GM12878 (cell line): ENCODE results near the gene ATP5ME. TPM values are rescaled to one million over a fixed set of nuclear protein-coding genes. Genes with fewer than 3 reads are reported as not detected.

Source experiments
- ATAC-seq: fragments of 200-7000 bp; cut with Tn5 transposase; 3 replicates; pipeline ENCODE4 v1.9.1; 2020; ENCODE audit warnings: mild to moderate bottlenecking, moderate library complexity
- BruUV-seq: library from RNA; stranded (reverse); fragments of 400-500 nt; replicated peaks from 2 replicates; lab custom pipeline; 2021; lab: Mats Ljungman, UMichigan
- CTCF ChIA-PET: fragments of 300-600 bp; sonication (Branson Sonifier 250); formaldehyde crosslinking; extraction: SDS; loops from one replicate; lab custom pipeline; 2021; ENCODE audit warnings: inconsistent platforms; lab: Yijun Ruan, JAX
- POLR2A ChIA-PET: fragments of 350-600 bp; formaldehyde crosslinking; extraction: SDS; loops from one replicate; lab custom pipeline; 2021; ENCODE audit warnings: inconsistent platforms; lab: Charles Lee
- RAD21 ChIA-PET: fragments of 300-600 bp; sonication (Branson Sonifier 250); formaldehyde crosslinking; loops from one replicate; lab custom pipeline; 2023; ENCODE audit warnings: antibody characterized with exemption; ENCODE audit not compliant: unreplicated experiment; lab: Charles Lee
- SMC1A ChIA-PET: fragments of 300-600 bp; sonication (Branson Sonifier 250); formaldehyde crosslinking; loops from one replicate; lab custom pipeline; 2023; ENCODE audit not compliant: unreplicated experiment, uncharacterized antibody; lab: Charles Lee
- DNase-seq: peaks from one replicate; pipeline ENCODE4 v3.0.0-alpha.2; 2011; ENCODE audit warnings: low read depth, low spot score
- FAIRE-seq: peaks from 3 replicates; lab custom pipeline; 2011; peaks lifted over from hg19 to GRCh38; lab: Jason Lieb, UNC
- H2AFZ ChIP-seq: 2 replicates; pipeline ENCODE4 v1.6.0; 2011; ENCODE audit warnings: low read depth, low read length, control low read depth; ENCODE audit not compliant: control insufficient read depth
- H3K27ac ChIP-seq: 2 replicates; pipeline ENCODE4 v1.5.1; 2011; ENCODE audit warnings: control low read depth; ENCODE audit not compliant: control insufficient read depth, insufficient read depth
- H3K27me3 ChIP-seq, 2 experiments: replicated peaks in 1 of 2; 2 replicates each; pipeline versions ENCODE4 v1.6.0 to v1.6.1; 2011; ENCODE audit warnings: low read length in 1 of 2; ENCODE audit not compliant: control insufficient read depth in 2 of 2, insufficient read depth in 2 of 2
- H3K36me3 ChIP-seq, 2 experiments: 2 replicates each; pipeline ENCODE4 v1.5.1; 2011; ENCODE audit warnings: low read length in 1 of 2; ENCODE audit not compliant: control insufficient read depth in 2 of 2, insufficient read depth in 2 of 2
- H3K4me1 ChIP-seq: 2 replicates; pipeline ENCODE4 v1.6.1; 2011; ENCODE audit warnings: mild to moderate bottlenecking, low read length, moderate library complexity, mixed read lengths; ENCODE audit not compliant: control insufficient read depth, insufficient read depth
- H3K4me2 ChIP-seq: 2 replicates; pipeline ENCODE4 v1.6.0; 2011; ENCODE audit warnings: control low read depth; ENCODE audit not compliant: control insufficient read depth, insufficient read depth
- H3K4me3 ChIP-seq: fragments of 200-600 bp; sonication (generic); 2 replicates; pipeline ENCODE4 v1.5.1; 2016
- H3K79me2 ChIP-seq: 2 replicates; pipeline ENCODE4 v1.6.0; 2011; ENCODE audit warnings: low read length; ENCODE audit not compliant: control insufficient read depth, insufficient read depth
- H3K9ac ChIP-seq: 2 replicates; pipeline ENCODE4 v1.8.0; 2011; ENCODE audit warnings: low read length, control low read depth, mixed read lengths; ENCODE audit not compliant: control insufficient read depth, insufficient read depth
- H3K9me3 ChIP-seq: replicated peaks from 3 replicates; pipeline ENCODE4 v1.5.1; 2011; ENCODE audit warnings: mild to moderate bottlenecking, low read length; ENCODE audit not compliant: control insufficient read depth, insufficient read depth
- H4K20me1 ChIP-seq: 2 replicates; pipeline ENCODE4 v1.6.0; 2011; ENCODE audit not compliant: control insufficient read depth, insufficient read depth
- CBFB ChIP-seq: IDR thresholded peaks from 2 replicates; pipeline ENCODE4 v1.6.1; 2016; ENCODE audit warnings: antibody characterized with exemption, low read depth
- CREB1 ChIP-seq: IDR thresholded peaks from 2 replicates; pipeline ENCODE4 v1.6.1; 2012; ENCODE audit warnings: low read depth, mild to moderate bottlenecking, inconsistent platforms
- ESRRA ChIP-seq: IDR thresholded peaks from 2 replicates; pipeline ENCODE4 v1.6.1; 2012; ENCODE audit warnings: mild to moderate bottlenecking, low read length, improper control_type of control experiment
- EZH2 ChIP-seq: IDR thresholded peaks from 2 replicates; pipeline ENCODE4 v1.6.1; 2012; ENCODE audit warnings: low read depth, mild to moderate bottlenecking, control low read depth, inconsistent platforms, low read length, borderline replicate concordance; ENCODE audit not compliant: control insufficient read depth
- HCFC1 ChIP-seq: fragments of 150-350 bp; IDR thresholded peaks from 2 replicates; pipeline ENCODE4 v1.6.1; 2014; ENCODE audit warnings: low read length
- IKZF2 ChIP-seq, 2 experiments: fragments of 450-650 bp; IDR thresholded peaks; 2 replicates each; pipeline ENCODE4 v1.6.1; 2017; ENCODE audit warnings: mild to moderate bottlenecking in 2 of 2, moderate library complexity in 2 of 2
- KAT2A ChIP-seq: conservative IDR thresholded peaks from 2 replicates; pipeline ENCODE4 v1.6.1; 2011; ENCODE audit warnings: low read depth, low read length; ENCODE audit not compliant: control insufficient read depth
- MEF2B ChIP-seq: fragments of 450-650 bp; IDR thresholded peaks from 2 replicates; pipeline ENCODE4 v1.6.1; 2018; ENCODE audit warnings: mild to moderate bottlenecking, moderate library complexity; ENCODE audit not compliant: partially characterized antibody, poor library complexity, severe bottlenecking
- NFYB ChIP-seq: IDR thresholded peaks from 2 replicates; pipeline ENCODE4 v1.6.1; 2011; ENCODE audit warnings: low read depth, mild to moderate bottlenecking, low read length, improper control_type of control experiment, moderate library complexity; ENCODE audit not compliant: insufficient read depth
- NR2F1 ChIP-seq: fragments of 450-650 bp; conservative IDR thresholded peaks from 2 replicates; pipeline ENCODE4 v1.6.1; 2017; ENCODE audit warnings: mild to moderate bottlenecking
- PML ChIP-seq: IDR thresholded peaks from 2 replicates; pipeline ENCODE4 v1.6.1; 2012; ENCODE audit warnings: low read length, inconsistent platforms
- POLR2AphosphoS2 ChIP-seq: IDR thresholded peaks from 2 replicates; pipeline ENCODE4 v1.6.1; 2011; ENCODE audit warnings: low read depth, mild to moderate bottlenecking, low read length, improper control_type of control experiment, moderate library complexity
- RAD51 ChIP-seq: fragments of 450-650 bp; IDR thresholded peaks from 2 replicates; pipeline ENCODE4 v1.6.1; 2016; ENCODE audit warnings: moderate library complexity, mild to moderate bottlenecking, inconsistent platforms
- SIN3A ChIP-seq: IDR thresholded peaks from 2 replicates; pipeline ENCODE4 v1.6.1; 2012; ENCODE audit warnings: low read depth, low read length, improper control_type of control experiment
- SUPT20H ChIP-seq: IDR thresholded peaks from 2 replicates; pipeline ENCODE4 v1.6.1; 2011; ENCODE audit warnings: low read depth, mild to moderate bottlenecking, low read length, moderate library complexity, borderline replicate concordance; ENCODE audit not compliant: control insufficient read depth
- WGBS: methylation state at CpG from one replicate; pipeline ENCODE4 v1.1.6; 2016; ENCODE audit warnings: low lambda C conversion rate; ENCODE audit not compliant: insufficient replicate concordance, insufficient coverage; ENCODE audit errors: missing lambda C conversion rate; 5-methylcytosine and 5-hydroxymethylcytosine counted together
- in situ Hi-C: fragments of 300-500 bp; cut with MboI; formaldehyde crosslinking; loops from 9 replicates; pipeline ENCODE4 v1.14.3; 2018; ENCODE audit warnings: mixed read lengths
- intact Hi-C: fragments of 100-400 bp; cut with micrococcal nuclease; formaldehyde crosslinking; loops from one replicate; pipeline ENCODE4 v1.14.2; 2022; ENCODE audit not compliant: unreplicated experiment
- polyA plus RNA-seq, 11 experiments: library from polyadenylated mRNA; depleted of rRNA in 4 of 11; unstranded in 6 of 11; stranded (reverse) in 5 of 11; fragments of >200 nt; fragmentation: Nextera tagmentation in 4 of 11; fragmentation: Illumina TruSeq in 1 of 11; extraction: Ambion mirVana in 4 of 11; extraction: Trizol in 1 of 11; gene quantifications; 1 replicate in 1 of 11; 2 replicates in 10 of 11; pipeline versions ENCODE4 v1.2.1 to v1.2.3, GENCODE V29; 2011 to 2016; ENCODE audit warnings: inconsistent platforms in 2 of 11, missing spikeins in 2 of 11, low read depth in 1 of 11
- total RNA-seq, 4 experiments: library from RNA; depleted of rRNA in 3 of 4; stranded (reverse); fragments of >200 nt in 3 of 4; fragmentation: Illumina TruSeq in 1 of 4; extraction: Trizol in 1 of 4; gene quantifications; 2 replicates each; pipeline versions ENCODE4 v1.2.1 to v1.2.3, GENCODE V29; 2013 to 2021
- TF ChIP-seq, protein P1 (sequence below): IDR thresholded peaks from 2 replicates; pipeline ENCODE4 v1.6.1; 2011; ENCODE audit warnings: mild to moderate bottlenecking, low read depth, low read length, moderate library complexity; ENCODE audit not compliant: insufficient replicate concordance
- TF ChIP-seq, protein P2 (sequence below): IDR thresholded peaks from 2 replicates; pipeline ENCODE4 v1.6.1; 2012; ENCODE audit warnings: low read depth, low read length, improper control_type of control experiment

Gene ATP5ME
- total and polyA plus RNA-seq, 10 of the 15 experiments (the other 5 are each of a cell fraction or from before 2014, with no cell fraction given): 279 to 2,374 (median 509) TPM

DNA sequence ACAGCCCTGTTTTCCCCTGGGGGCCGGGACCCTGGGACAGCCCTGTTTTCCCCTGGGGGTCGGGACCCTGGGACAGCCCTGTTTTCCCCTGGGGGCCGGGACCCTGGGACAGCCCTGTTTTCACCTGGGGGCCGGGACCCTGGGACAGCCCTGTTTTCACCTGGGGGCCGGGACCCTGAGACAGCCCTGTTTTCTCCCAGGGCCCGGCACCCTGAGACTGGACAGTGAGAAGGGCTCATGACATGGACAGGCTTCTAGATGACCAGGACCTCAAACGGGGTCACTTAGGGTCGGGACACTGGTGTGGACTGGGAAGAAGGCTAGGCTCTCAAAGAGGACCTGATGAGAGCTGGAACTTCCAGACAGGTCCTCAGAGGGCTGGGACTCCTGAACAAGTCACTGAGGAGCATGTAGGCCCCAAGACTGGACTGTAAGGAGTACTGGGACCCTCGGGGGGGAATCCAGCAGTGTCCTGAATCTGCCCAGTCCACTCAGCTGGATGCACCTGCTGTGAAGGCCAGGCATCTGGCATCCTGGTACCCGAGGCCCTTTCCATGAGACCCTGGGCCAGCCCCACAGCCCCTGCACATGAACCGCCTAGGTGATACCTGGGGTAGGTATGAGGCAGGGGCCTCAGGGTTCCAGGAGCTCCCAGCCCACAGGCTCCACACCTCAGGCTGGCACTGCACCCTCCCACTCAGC, 34.0 kb upstream of the ATP5ME start (continued):
- no peak for TF ChIP-seq CBFB
- no peak for TF ChIP-seq HCFC1
- no peak for TF ChIP-seq SIN3A
- TF ChIP-seq, protein P1, sequence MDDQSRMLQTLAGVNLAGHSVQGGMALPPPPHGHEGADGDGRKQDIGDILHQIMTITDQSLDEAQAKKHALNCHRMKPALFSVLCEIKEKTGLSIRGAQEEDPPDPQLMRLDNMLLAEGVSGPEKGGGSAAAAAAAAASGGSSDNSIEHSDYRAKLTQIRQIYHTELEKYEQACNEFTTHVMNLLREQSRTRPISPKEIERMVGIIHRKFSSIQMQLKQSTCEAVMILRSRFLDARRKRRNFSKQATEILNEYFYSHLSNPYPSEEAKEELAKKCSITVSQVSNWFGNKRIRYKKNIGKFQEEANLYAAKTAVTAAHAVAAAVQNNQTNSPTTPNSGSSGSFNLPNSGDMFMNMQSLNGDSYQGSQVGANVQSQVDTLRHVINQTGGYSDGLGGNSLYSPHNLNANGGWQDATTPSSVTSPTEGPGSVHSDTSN: no peak
- no peak for TF ChIP-seq CREB1
- no peak for TF ChIP-seq POLR2AphosphoS2
- TF ChIP-seq EZH2: no peak
- no peak for TF ChIP-seq PML
- TF ChIP-seq, all 136 proteins: peak for 0

DNA sequence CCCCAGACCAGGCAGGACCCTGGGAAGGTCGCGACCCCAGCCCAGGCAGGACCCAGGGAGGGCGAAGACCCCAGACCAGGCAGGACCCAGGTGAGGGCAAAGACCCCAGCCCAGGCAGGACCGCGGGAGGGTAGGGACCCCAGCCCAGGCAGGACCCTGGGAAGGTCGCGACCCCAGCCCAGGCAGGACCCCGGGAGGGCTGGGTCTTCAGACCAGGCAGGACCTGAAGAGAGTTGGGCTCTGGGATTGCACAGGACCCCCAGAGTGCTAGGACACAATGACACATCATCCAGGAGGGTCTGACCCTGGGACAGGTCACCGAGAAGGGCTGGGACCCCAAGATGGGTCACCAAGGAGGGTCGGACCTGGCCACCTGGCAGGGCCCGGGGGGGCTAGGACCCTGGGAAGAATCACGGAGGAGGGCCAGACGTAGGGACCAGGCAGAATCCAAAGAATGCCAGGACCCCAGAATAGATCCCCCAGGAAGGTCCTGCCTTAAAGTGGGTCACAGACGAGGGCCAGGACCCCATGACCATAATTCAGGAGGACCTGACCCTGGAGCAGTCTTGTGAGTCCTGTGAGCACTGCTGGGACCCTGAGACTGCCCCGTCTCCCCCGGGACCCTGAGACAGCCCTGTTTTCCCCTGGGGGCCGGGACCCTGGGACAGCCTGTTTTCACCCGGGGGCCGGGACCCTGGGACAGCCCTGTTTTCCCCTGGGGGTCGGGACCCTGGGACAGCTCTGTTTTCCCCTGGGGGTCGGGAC, 32.9 kb upstream of the ATP5ME start:
- Histone ChIP-seq H3K79me2 (peaks cover 30% of the 10 kb centered on the region), H3K9me3 (no peaks in the 10 kb centered on the region), H2AFZ (no peak overlapping the region), H4K20me1 (no peaks in the 10 kb centered on the region), H3K27me3 (no peaks in the 10 kb centered on the region), H3K36me3 (peaks cover 1 to 2% of the 10 kb centered on the region in 2 experiments; a peak in 3 of 4 replicates), H3K9ac (peak overlapping the region; percentile 60), H3K27ac (peak overlapping the region; percentile 46), H3K4me3 (peak overlapping the region; percentile 60), H3K4me1 (no peaks in the 10 kb centered on the region; the same call in 1 of the 2 replicates), H3K4me2 (peak overlapping the region; percentile 86)
- in situ Hi-C loops: no loop called here
- ATAC-seq: no peak
- ChIA-PET POLR2A (no interaction called here), RAD21 (no interaction called here), CTCF (no interaction called here), SMC1A (no interaction called here)
- no peak for FAIRE-seq
- no peak for DNase-seq
- intact Hi-C loops: no loop called here
- TF ChIP-seq ESRRA (no peak), NFYB (no peak), RAD51 (no peak), MEF2B (peak; percentile 59), NR2F1 (peak; percentile 27; the same call in 1 of the 2 replicates), KAT2A (no peak), SUPT20H (no peak), IKZF2 (IDR thresholded peaks at IDR 0.05) (no peak)
- TF ChIP-seq, protein P2, sequence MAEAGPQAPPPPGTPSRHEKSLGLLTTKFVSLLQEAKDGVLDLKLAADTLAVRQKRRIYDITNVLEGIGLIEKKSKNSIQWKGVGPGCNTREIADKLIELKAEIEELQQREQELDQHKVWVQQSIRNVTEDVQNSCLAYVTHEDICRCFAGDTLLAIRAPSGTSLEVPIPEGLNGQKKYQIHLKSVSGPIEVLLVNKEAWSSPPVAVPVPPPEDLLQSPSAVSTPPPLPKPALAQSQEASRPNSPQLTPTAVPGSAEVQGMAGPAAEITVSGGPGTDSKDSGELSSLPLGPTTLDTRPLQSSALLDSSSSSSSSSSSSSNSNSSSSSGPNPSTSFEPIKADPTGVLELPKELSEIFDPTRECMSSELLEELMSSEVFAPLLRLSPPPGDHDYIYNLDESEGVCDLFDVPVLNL: no peak
- WGBS: 58% methylated on average over 14 of the region's 21 CpGs
- BruUV-seq: no TSS peak
